Activated CD4-positive, alpha-beta T cell treated with anti-CD3 and anti-CD28 coated beads, Interleukin-2, amount 50 U/mL, for 4 hours (primary cell): ENCODE data around the gene KCNMA1.

ENCODE experiments used
- DNase-seq, 2 experiments: peaks; one replicate each; pipeline ENCODE4 v3.0.0-alpha.2; 2020

The KCNMA1 gene

DNA sequence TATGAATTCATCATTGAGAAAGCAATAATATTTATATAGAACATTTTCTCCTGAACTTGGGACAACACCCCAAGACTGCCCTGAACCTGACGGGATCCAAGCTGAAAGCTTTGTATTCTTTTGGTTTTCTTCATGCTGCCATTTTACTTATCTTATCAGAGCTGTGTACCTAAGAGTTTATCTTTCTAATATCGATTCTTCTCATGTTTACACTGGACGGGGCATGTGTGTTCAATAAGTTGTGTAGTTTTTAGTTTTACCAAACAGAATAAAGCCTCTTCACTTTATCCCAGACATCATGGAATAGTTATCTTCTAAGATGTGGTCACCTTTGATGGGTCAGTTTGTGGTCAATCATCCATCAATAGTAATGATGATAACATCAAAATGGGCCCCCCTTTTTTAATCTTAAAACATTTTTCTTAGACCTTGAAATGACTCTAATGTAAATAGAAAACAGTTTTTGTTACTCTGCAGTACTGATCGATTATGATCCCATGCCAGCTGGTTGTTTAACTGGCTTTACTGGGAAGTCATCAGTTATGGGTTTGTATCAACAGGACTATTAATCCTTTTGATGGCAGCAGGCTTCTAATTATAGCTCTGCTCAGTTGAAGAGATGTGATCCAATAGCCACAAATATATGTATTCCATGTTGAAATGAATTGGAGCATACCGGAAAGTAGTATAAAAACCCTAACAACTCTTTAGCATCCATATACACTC lies 446.1 kb downstream of the KCNMA1 start:
- DNase-seq: no peak

DNA sequence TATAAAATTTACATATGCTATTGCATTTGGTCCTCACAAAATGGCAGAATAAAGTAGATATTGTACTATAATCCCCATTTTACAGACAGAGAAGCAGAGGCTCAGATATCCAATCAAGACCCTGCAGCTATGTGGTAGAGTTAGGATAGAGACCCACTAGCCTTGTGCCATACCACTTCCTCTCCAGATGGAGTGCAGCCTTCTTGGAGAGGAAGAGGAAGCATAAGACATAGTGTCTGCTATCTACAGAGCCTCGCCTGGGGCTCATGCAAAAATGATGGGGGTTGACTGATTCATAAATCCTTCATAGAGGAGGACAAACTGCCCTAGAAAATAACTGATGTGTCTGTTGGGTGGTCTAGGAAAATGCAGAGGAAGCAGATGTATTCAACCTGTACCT lies 447.3 kb downstream of the KCNMA1 start:
- no peak for DNase-seq

DNA sequence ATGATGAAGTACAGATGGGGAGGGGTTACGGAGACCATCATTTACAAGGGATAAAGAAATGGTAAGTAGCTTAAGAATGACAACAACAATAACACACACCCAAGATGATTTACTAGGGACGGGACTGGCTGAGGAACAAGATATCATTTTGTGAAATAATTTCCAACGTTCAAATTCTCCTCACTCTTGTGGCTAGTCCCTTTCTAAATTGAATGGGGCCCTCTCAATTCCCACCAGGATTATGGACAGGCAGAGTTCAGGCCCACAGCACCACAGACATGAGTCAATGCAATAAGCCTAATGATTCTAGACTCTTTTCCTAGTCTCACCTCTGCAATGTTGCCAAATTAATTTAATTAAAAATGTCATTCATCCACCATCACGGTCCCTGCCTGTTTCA lies 448.1 kb downstream of the KCNMA1 start:
- no peak for DNase-seq

DNA sequence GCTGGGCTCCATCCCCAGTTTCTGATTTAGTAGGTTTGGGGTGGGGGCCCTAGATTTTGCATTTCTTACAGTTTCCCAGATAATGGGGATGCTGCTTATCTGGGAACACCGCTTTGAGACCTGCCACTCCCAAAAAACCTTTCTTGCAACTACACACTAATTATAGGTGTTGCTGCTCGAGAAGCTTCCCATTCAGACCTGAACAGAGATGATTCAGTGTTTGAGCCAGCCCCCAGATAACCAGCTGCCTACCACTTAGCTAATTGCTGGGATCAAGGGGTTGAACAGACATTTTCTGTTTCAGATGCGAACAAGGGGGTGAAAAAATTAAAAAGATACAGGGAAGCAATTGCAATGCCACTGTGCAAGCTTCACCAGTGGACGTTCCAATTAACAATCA lies 448.5 kb downstream of the KCNMA1 start:
- DNase-seq: no peak

DNA sequence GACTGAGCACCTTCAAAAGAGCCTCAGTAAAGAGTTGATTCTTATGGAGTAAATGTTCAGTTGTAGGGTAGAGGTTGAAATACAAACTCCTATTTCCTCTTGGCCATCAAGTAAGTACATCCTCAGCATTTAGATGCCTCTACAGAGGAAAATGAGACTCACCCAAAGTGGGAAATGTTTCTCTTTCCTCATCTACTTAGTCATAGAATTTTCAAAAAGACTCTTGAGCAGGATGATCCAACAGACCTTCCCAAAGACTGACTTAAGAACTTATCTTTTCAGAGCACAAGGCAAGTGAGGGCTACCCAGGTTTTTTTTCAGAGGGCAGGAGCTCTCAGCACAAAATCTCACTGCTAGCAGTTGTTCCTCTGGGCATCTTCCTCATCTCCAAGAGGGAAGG lies 449.1 kb downstream of the KCNMA1 start:
- no peak for DNase-seq

DNA sequence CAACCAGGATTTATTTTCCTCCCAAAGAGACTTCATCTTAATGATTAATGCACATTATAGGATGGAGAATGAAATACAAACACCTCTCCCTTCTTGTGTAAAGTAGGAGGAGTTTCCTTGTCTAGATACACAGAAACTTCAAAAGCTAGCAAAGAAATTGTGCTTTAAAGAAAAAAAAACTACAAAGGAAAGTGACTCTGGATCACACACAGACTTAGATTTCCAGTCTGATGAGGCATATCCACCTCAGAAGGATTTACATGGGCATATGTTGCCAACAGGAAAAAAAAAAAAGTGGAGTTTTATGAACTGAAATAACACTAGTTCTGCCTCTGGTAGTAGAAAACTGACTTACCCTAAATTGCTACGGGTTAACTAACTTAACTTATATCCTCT lies 449.6 kb downstream of the KCNMA1 start:
- DNase-seq: no peak

DNA sequence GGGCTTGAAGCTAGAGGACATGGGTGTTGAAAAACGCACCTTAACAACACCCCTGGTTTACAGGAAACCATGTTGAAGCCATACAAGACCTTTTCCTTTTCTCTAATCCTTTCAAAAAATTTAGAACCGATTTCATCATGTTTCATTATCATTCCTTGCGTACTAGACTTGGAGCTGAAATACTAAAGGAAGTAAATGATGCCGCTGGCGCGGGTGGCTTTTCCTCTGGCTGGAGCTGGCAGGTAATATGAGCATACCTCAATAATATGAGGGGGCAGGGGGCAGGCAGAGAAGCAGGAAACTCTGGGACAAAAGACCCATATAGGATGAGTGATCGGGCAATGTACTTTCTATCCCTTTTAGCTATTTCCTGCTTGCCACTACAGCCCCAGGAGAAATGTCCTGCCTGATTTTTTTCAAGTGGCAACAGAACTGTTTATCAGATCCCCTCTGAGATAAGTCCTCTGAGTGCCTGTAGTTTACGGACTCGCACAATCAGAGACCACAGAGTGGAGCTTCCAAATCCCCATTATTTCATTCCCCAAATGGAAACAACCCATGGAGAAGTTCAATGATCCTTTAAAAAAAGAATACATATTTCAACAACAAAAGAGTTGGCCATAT lies 450.1 kb downstream of the KCNMA1 start:
- no peak for DNase-seq

DNA sequence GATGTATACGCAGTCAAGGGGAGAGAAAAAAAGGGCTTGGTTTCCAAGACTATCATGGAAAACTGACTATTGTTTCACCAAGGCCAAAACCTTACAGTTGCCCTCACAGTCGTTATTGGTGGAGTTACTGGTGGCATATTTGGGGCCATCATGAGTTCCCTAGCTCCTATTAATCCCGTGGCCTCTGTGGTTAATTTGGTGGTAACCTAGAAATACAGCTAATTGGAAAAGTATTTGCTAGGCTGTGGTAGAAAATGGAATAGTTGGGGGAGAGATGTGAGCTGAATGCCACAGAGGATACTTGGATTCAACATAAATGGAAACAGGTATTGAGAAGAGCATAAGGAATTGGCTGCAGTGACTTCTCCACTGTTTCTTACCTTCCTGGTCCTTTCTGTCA lies 450.7 kb downstream of the KCNMA1 start:
- DNase-seq: no peak

DNA sequence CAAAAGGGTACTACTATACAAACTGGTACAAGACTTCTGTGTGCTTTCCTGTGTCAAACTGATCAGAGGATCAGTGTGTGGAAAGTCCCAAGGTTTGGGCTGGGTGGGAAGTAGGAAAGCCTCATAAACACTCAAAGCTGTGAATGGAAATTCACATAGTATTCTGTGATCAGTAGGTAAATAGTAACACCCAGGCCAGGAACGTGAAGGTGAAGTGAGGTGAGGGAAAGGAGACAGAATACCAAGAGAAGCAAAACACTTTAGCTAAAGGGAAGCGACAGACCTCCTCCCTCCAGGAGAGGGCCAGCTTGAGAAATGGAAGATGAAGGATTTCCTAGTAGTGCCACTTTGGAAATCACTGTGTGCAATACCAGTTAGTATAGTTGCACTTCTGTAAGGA lies 451.9 kb downstream of the KCNMA1 start:
- no peak for DNase-seq

DNA sequence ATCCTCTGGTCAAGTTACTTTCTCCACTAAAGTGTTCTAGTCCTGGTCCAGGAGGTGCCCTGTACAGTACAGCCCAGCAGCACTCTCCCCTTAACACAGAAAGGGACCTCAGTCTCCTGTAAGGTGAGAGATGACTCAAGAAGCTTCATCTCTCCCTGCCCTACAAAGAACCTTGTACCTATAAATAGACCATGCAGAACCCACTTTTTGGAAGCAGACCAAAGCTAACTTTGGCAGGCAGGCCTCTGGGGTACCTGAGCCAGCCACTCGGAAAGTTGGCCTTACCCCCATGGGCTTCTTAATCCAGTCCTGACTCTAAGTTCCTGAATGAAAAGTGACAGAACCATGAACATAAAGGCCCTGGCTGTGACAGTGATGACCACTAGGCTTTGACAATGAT lies 454.8 kb downstream of the KCNMA1 start:
- DNase-seq: no peak

DNA sequence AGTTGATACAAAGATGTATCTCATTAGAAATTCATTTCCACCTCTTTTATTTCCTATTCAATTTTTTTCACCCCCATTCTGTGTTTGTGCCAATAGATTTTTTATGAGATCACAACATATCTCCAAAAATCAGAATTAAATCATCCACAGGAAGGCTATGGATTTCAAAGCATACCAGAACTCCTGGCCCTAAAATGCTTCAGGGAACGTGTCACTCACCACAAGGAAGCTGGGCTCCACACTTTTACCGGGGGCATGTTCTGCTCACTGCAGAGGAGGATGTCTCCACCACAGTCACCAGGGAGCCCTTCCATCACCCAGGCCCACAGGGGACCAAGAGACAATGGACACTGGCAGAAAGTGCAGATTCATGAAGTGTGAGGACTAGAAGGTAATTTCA lies 456.8 kb downstream of the KCNMA1 start:
- DNase-seq: no peak

DNA sequence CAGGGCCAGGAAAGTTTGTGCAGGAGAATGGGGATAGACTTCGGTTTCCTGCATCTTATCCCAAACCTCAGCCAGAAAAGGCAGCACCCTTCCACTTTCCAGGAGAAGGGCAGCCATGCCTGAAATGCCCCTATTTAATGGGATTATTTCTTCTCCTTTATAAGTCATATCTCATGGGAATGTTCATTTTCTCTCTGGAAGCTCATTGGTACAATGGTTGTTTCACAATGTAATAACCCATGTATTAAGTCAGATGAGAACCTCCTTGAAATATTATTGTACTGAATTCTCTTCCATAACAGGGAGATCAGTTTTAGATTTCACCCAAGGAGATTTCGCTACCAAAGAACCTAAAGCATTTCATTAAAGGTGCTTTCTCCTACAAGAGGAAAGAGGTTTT lies 457.5 kb downstream of the KCNMA1 start:
- DNase-seq: no peak

DNA sequence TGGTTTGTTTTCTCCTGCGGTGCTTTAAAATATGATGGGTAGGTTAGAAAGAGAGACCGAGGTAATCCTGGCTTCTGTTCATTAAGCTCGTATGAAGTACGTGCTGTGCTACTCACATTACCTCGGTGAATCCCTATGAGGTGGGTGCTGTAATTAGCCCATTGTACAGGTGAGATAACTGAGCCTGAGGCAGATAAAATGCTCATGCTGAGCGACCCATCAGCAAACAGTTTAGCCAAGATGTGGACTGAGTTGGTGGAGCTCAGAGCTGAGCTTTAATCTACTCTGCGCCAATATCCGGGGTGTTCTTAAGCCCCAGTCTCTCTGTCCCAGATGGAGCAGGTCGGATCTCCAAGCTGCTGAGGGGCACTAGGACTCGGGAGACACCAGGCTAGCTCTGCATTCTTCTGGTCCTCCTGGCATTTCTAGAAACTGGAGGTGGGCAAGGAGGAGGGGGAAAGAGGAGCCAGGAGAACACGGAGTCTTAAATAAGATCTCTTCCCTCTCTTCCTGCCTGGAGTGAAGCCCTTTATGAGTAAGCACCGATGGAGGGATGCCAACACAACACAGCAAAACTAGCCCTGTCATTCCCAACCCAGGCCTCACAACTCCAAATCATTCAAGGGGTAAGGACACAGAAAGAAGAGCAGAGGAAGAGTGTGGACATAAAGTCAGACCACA lies 458.5 kb downstream of the KCNMA1 start:
- DNase-seq: no peak

DNA sequence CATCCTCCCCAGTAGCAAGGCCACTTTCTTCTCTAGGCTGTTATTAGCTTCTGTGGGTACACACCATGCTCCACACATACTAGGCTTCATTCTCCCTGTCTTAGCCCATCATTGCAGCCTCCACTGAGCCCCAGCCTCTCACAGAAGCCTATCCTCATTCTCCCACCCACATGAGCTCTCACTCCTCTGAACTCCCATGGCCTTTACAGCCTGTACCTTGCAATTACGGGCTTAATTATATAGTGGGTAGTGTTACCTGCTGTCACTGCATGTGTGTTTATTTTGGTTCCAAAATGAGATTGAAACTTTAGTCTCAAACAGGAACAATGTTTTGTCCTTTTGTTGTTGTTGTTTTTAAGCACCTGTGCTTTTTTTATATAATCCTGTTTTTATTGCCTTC lies 460.0 kb downstream of the KCNMA1 start:
- no peak for DNase-seq

DNA sequence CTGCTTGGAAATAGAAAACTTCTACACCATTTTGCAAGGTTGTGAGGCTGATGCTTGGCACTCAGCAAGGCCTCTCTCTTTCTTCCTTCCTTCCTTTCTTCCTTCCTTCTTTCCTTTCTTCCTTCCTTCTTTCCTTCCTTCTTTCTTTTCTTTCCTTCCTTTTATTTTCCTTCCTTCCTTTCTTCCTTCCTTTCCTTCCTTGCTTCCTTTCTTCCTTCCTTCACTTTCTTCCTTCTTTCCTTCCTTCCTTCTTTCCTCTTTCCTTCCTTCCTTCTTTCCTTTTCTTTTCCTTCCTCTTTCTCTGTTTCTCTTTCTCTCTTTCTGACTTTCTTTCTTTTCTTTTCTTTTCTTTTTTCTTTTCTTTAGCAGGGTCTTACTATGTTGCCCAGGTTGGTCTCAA lies 460.4 kb downstream of the KCNMA1 start:
- no peak for DNase-seq

DNA sequence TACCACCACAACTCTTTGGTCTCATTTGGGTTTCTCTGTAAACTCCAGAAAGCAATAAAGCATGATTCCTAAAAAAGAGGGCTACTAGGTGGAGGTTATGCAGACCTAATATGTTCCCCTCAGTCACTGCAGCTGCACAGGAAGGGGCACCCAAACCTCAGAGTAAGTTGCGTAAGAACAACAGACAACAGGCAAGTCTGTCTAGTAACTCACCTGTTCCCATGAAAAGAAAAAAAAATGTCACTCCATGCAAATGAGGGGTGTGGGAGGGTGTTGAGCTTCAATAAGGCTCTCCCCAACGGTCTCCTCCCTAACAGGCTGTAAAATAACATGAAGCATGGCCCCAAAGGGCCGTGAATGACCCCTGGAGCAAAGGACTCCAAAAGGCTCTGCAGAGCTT lies 461.4 kb downstream of the KCNMA1 start:
- no peak for DNase-seq

DNA sequence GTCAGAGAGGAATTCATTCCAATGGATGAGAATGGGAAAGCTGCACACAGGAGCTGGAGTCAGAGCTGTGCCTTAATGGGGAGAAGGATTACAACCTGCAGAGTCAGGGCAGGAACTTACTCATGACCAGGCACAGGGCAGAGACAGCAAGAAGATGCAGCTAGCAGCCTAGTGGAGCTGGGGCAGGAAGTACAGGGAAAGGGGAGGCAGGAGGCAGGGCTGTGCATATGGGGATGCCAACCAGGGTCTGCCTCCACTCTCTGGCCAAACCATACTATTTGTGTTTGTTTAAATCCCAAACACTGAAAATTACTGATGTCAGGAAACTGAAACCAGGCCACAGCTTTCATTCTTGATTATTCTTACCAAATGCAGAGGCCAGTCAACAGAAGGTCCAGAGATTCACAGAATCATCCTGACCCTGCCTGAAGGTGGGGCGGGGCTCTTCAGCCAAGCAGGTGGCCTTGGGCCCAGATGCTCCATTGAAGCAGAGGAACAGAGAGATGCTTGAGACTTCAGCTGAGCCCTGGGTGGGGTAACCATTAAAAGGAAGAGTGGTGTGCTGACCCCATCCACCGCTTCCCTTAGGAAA lies 461.9 kb downstream of the KCNMA1 start:
- DNase-seq: no peak

DNA sequence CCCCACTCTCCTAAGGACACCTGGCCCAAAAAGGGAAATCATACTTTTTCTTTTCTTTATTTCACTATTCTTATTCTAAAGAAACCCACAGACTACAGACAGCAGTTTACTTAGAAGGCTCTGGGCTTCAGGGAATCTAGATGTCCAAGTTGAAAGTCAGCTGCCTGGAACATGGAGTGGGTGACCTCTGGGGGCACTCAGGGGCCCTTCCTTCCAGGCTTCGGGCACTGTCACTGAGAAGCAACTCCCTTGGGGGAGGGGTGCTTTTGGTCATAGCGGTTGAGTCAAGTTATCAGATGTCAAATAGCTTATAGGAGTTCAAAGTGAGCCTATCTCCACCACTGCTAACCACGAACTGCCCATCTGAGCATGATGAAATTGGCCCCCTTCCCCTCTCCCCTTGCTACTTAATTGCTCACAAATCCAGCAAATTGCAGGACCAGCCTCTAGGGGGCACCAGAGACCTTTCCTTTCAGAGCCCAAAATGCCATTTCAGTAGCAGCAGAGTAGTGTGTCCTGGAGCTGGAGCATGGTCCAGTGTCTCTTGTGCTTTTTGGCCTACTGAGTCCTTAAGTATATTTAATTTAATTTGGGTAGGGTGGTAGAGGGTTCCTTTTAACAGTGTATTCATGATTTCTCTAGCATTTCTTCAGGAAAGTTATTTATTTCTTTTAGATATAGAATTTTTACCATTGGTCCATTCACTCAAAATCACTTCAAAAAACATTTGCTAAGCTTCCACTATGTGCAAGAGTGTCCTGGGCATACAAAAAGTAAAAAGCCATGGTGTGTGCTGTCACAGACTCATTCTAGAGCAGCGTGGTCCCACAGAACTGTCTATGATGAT lies 463.8 kb downstream of the KCNMA1 start:
- peak; percentile 35 to 45 for DNase-seq

DNA sequence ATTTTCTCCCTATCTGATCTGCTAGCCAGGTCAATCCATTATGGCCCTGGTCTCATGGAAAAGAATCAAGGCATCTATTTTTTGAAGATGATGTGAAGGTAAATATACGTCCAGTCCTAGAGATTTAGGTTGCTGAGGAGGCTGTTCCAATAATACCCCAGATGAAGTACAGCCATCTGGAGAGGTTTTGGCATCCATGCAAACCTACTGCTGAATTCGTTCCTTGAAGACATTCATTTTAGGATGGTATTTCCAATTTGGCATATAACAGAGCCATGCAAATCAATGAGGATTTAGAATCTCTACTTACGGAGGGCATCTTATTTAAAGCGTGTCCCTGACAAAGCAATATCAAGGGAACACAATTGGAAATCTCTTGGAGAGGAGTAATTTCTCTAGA lies 465.5 kb downstream of the KCNMA1 start:
- DNase-seq: no peak

DNA sequence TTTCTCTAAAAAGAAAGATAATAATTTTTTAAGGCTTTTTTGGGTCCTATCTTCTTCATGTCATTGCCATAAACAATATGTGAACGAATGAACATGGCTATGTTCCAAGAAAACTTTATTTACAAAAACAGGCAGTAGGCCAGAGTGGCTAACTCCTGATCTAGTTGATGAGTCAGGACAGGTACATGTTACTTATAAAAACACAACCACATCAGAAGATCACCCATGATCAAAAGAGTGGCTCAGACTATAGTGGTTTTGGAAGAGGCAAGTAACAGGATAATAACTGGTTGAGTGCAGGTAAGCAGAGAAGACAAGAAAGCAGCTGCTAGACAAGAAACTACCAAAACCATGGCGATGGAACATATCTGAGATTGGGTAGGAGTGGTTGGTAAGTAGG lies 468.7 kb downstream of the KCNMA1 start:
- DNase-seq: no peak

DNA sequence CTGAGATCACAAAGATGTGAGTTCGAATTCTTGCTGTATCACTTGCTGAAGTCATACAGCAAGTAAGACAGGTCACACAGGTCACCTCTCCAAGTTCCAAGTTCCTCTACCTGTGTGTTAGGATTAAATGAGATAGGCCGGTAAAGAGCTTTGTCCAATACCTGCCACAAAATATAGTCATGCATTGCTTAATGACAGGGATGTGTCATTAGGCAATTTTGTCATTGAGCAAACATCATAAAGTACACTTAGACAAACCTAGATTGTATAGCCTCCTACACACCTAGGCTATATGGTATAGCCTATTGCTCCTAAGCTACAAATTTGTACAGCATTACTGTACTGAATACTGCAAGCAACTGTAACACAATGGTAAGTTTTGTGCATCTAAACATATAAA lies 469.4 kb downstream of the KCNMA1 start:
- DNase-seq: no peak

DNA sequence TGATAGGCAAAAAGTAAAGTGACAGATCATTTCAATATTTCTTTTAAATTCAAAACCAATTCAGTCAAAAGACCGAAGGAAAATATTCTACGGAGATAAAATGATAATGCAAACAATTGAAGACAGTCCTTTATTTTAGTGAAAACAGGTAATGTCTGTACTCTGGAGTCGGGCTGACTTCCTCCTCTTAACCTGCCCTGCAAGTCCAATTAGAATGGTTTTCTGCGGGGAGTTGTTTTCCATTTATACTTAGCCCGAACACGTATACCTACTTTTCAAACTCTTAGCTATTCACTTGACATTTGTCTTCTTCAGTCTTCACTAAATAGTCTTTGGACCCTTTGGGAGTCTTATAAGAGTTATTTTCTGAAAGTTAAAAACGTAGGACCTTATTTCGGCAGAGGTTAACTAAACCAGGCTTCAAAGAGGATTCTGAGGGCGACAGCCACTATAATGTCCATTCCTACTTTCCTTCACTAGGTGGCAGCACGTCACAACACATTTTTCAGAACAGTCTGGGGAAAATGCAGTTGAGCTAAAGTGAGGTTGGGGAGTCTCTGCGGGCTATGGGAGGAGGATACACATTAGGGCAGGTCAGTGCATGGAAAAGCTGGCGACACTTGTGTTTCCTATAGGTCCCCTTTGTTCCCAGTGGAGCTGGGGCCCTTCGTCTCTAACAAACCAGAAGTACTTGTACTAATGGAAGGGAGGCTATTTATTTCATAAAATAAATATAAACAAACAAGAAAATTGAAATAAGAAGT lies 472.0 kb downstream of the KCNMA1 start:
- DNase-seq: no peak
